ENCODE data around the gene UBR3. TPM values are rescaled to one million over a fixed set of nuclear protein-coding genes. Genes with fewer than 3 reads are reported as not detected.

Gene UBR3
- total RNA-seq, 1 donor from 2014 or later: 43.5 TPM

GRCh38 chr2:170038734-170039133 lies 211.5 kb downstream of the UBR3 start:
- DNase-seq (ENCODE audit: low read depth in 2 of 2): no peak

- DNase-seq (ENCODE audit: low read depth in 2 of 2): no peak
Observed at GRCh38 chr2:170039401-170040172, 212.3 kb downstream of the UBR3 start.

- DNase-seq (ENCODE audit: low read depth in 2 of 2): no peak
Observed at GRCh38 chr2:170044751-170045478, 217.7 kb downstream of the UBR3 start.

GRCh38 chr2:170047331-170048065 lies 220.2 kb downstream of the UBR3 start:
- no peak for DNase-seq (ENCODE audit: low read depth in 2 of 2)

GRCh38 chr2:170052151-170052550 lies 224.9 kb downstream of the UBR3 start:
- DNase-seq (ENCODE audit: low read depth in 2 of 2): peak in 1 of 2 donors; percentile 72

GRCh38 chr2:170054997-170055396 lies 227.7 kb downstream of the UBR3 start:
- no peak for DNase-seq (ENCODE audit: low read depth in 2 of 2)

GRCh38 chr2:170056900-170057299 lies 229.6 kb downstream of the UBR3 start:
- no peak for DNase-seq (ENCODE audit: low read depth in 2 of 2)

GRCh38 chr2:170063456-170064235 lies 236.4 kb downstream of the UBR3 start:
- no peak for DNase-seq (ENCODE audit: low read depth in 2 of 2)

- DNase-seq (ENCODE audit: low read depth in 2 of 2): no peak
Observed at GRCh38 chr2:170070778-170071177, 243.5 kb downstream of the UBR3 start.

- DNase-seq (ENCODE audit: low read depth in 2 of 2): peak; percentile 79 to 94
Observed at GRCh38 chr2:170073288-170073687, 246.0 kb downstream of the UBR3 start.

GRCh38 chr2:170076189-170076588 lies 248.9 kb downstream of the UBR3 start:
- DNase-seq (ENCODE audit: low read depth in 2 of 2): no peak

GRCh38 chr2:170077830-170078569 lies 250.7 kb downstream of the UBR3 start:
- DNase-seq (ENCODE audit: low read depth in 2 of 2): no peak

- DNase-seq (ENCODE audit: low read depth in 2 of 2): no peak
Observed at GRCh38 chr2:170084820-170085491, 257.7 kb downstream of the UBR3 start.

- DNase-seq (ENCODE audit: low read depth in 2 of 2): no peak
Observed at GRCh38 chr2:170086117-170086688, 258.9 kb downstream of the UBR3 start.

- peak in 1 of 2 donors; percentile 51 for DNase-seq (ENCODE audit: low read depth in 2 of 2)
Observed at GRCh38 chr2:170086751-170087412, 259.6 kb downstream of the UBR3 start.

- DNase-seq (ENCODE audit: low read depth in 2 of 2): no peak
Observed at GRCh38 chr2:170087413-170087793, 260.1 kb downstream of the UBR3 start.

GRCh38 chr2:170088776-170089175 lies 261.5 kb downstream of the UBR3 start:
- DNase-seq (ENCODE audit: low read depth in 2 of 2): no peak

GRCh38 chr2:170090229-170090628 lies 263.0 kb downstream of the UBR3 start:
- peak in 1 of 2 donors; percentile 26 for DNase-seq (ENCODE audit: low read depth in 2 of 2)

GRCh38 chr2:170091436-170091835 lies 264.2 kb downstream of the UBR3 start:
- no peak for DNase-seq (ENCODE audit: low read depth in 2 of 2)
